GM21529 (cell line): ENCODE results near the gene BBS9.

Source experiments
- ATAC-seq: cut with Tn5 transposase; IDR thresholded peaks from one replicate; pipeline ENCODE4 v1.9.1; 2021; ENCODE audit not compliant: unreplicated experiment

Gene BBS9

DNA sequence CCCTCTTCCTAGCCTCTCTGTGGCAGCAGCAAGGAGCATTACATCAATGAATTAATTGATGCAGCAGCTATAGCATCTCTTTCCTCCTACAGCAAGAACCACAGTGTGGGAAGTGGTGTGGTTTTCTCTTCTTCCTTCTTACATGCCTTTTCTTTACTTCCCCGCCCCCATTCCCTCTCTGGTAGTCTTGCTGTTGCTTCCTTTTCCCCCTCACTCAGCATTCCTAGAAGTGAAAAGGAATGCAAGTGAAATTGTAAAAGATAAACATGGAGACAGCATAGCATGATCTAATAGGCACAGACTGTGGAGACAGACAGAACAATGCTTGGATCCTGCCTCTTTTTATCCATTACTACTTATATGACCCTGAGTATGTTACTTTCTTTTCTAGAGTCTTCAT, 405.5 kb downstream of the BBS9 start:
- no peak for ATAC-seq

GRCh38 chr7:33535989-33536388, 406.6 kb downstream of the BBS9 start:
- ATAC-seq: no peak

DNA sequence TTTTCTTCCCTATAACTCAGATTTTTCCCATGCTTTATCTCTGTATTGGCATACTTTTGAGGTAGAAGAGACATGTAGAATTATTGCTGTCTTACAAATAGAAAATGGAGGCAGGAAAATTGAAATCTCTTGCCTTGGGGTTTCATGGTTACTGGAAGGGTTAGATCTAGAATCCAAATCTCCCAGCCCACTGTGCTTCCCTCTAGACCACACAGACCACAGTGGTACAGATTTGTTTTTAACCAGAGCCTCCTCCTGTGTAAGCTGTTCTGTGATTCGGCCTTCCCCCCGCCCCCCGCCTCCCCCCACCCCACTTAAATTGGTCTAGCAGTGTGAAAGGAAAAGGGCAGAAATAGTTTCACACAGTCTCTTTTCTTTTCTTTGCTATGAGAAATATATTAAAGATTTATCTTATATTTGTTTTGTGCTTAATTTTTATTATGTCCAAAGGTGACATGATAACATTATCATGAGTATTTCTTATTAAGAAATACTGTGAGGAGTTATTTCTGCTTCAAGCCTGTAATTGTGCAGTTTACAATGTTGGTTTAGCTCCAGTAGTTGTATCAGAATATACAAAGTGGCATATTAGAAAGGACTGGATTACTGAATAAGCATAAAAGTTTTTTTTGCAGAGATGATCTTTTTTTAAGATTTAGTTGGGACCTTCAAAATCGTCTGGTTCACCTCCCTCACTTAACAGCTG, 407.2 kb downstream of the BBS9 start:
- ATAC-seq: no peak

GRCh38 chr7:33537104-33537477, 407.7 kb downstream of the BBS9 start:
- ATAC-seq: no peak

- ATAC-seq: no peak
Measured at GRCh38 chr7:33539198-33539597, 409.8 kb downstream of the BBS9 start.

DNA sequence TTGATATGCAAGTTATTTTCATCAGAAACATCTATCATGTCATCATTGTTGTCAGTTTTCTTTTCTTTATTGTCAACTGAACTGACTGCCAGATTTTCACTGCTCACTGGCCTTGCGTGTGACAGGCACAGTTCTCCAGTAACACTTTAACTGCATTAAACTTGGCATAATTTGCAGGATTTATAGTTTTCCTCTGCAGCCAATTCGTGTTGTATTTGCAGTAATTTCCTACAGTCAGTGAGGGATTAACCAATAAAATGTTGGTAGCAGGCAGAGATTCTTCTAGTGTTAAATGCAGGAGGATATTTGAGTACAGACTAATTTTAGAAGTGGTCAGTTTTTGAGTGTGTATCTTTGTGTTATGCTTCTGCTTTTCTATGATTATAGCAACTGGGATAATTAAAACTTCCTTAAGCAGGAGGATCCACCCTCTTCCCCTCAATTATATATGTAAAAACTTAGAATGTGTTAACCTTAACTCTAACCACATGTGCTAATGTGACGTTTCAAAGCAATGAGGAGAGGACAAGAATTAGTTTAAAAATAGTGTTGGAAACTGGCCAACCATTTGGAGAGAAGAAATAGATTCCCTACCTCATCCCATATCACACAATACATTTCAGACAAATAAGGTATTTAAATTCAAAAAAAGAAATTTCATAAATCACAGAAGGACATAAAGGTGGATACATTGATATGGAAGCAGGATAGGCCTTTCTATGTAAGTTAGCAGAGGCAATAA, 410.5 kb downstream of the BBS9 start:
- ATAC-seq: no peak

- no peak for ATAC-seq
Measured at GRCh38 chr7:33547880-33548279, 418.5 kb downstream of the BBS9 start.

GRCh38 chr7:33550363-33550762, 421.0 kb downstream of the BBS9 start:
- no peak for ATAC-seq

GRCh38 chr7:33550979-33551378, 421.6 kb downstream of the BBS9 start:
- no peak for ATAC-seq

GRCh38 chr7:33554046-33554445, 424.7 kb downstream of the BBS9 start:
- no peak for ATAC-seq

GRCh38 chr7:33554576-33554975, 425.2 kb downstream of the BBS9 start:
- ATAC-seq: no peak

GRCh38 chr7:33556472-33556871, 427.1 kb downstream of the BBS9 start:
- no peak for ATAC-seq

- ATAC-seq: no peak
Measured at GRCh38 chr7:33558549-33559323, 429.4 kb downstream of the BBS9 start.

- ATAC-seq: no peak
Measured at GRCh38 chr7:33559324-33559710, 430.0 kb downstream of the BBS9 start.

- ATAC-seq: no peak
Measured at GRCh38 chr7:33562996-33563395, 433.6 kb downstream of the BBS9 start.

- no peak for ATAC-seq
Measured at GRCh38 chr7:33563651-33564050, 434.3 kb downstream of the BBS9 start.

GRCh38 chr7:33578166-33578565, 448.8 kb downstream of the BBS9 start:
- no peak for ATAC-seq

DNA sequence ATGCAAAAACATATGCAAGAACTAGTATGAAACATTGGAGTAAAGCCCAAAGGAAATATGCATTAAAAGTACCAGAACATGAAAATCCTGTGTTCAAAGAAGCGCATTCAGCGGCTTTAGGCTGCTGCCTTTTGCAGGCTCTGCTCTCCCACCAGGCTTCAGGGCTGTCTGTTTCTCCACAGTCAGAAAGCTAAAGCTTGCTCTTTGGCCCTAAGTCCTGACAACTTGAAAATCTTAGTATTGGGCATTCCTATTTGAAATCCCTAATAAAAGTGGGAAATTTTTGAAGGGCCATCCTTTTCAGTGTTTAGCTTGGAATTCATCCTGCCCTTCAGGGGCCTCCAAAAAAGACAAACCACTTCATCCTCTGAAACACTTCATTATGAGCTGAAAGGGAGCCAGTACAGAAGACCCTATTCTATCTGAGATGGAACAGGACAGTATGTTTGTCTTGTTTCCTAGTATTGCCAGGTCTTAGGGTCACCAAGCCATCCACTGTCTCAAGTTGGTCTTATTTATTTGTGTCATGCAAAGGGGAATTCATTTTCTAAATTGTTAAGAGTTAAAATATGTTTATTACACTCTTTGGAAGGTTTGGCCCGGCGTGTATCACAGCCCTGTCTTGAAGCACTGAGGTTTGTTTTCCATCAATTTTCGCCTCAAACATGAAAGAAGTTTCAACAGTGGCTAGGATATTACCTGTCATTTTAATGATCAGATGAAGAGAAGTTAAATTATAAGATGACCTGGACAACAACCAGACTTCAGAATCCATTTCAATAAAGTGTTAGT, 449.7 kb downstream of the BBS9 start:
- no peak for ATAC-seq

GRCh38 chr7:33579673-33579960, 450.3 kb downstream of the BBS9 start:
- no peak for ATAC-seq

GRCh38 chr7:33581236-33581635, 451.9 kb downstream of the BBS9 start:
- ATAC-seq: no peak

GRCh38 chr7:33582104-33582503, 452.7 kb downstream of the BBS9 start:
- ATAC-seq: no peak
